HepG2 (cell line): ENCODE measurements around the gene DYNC1I2. TPM values are rescaled to one million over a fixed set of nuclear protein-coding genes. Genes with fewer than 3 reads are reported as not detected.

Experiments used
- EED ChIP-seq: sonication (generic); formaldehyde crosslinking; IDR thresholded peaks from 2 replicates; pipeline ENCODE4 v1.5.0; 2020; ENCODE audit warnings: mild to moderate bottlenecking, missing genetic modification reagents
- IRF2 ChIP-seq: IDR thresholded peaks from 2 replicates; pipeline ENCODE4 v1.6.1; 2018; ENCODE audit warnings: missing genetic modification reagents, missing compliant biosample characterization
- KLF15 ChIP-seq: sonication (generic); formaldehyde crosslinking; IDR thresholded peaks from 2 replicates; pipeline ENCODE4 v1.8.1; 2023; ENCODE audit warnings: borderline replicate concordance, mild to moderate bottlenecking, inconsistent platforms, missing genetic modification reagents, mixed read lengths
- MXD3 ChIP-seq: IDR thresholded peaks from 2 replicates; pipeline ENCODE4 v1.6.1; 2016; ENCODE audit warnings: mild to moderate bottlenecking, missing biosample characterization, missing genetic modification reagents
- MXI1 ChIP-seq: IDR thresholded peaks from 3 replicates; pipeline ENCODE4 v1.6.1; 2012; ENCODE audit warnings: low read depth, low read length, inconsistent platforms, borderline replicate concordance
- NR2C2 ChIP-seq: sonication (generic); formaldehyde crosslinking; IDR thresholded peaks from 2 replicates; pipeline ENCODE4 v1.4.0; 2020; ENCODE audit warnings: missing genetic modification reagents, mild to moderate bottlenecking, moderate library complexity, borderline replicate concordance
- PHF20 ChIP-seq: sonication (generic); formaldehyde crosslinking; IDR thresholded peaks from 2 replicates; pipeline ENCODE4 v1.5.0; 2020; ENCODE audit warnings: mild to moderate bottlenecking, missing genetic modification reagents
- POLR2G ChIP-seq: fragments of 200-400 bp; formaldehyde crosslinking; IDR thresholded peaks from 2 replicates; pipeline ENCODE4 v1.6.1; 2018; ENCODE audit warnings: mild to moderate bottlenecking, low read depth, low read length, moderate library complexity
- PRDM10 ChIP-seq: sonication (generic); formaldehyde crosslinking; IDR thresholded peaks from 2 replicates; pipeline ENCODE4 v1.4.0; 2020; ENCODE audit warnings: low read depth, missing genetic modification reagents
- RAD51 ChIP-seq: fragments of 450-650 bp; IDR thresholded peaks from 2 replicates; pipeline ENCODE4 v1.6.1; 2016; ENCODE audit warnings: borderline replicate concordance
- TMF1 ChIP-seq: sonication (generic); formaldehyde crosslinking; IDR thresholded peaks from 2 replicates; pipeline ENCODE4 v1.8.1; 2022; ENCODE audit warnings: low read depth, missing genetic modification reagents
- ZFP91 ChIP-seq: sonication (generic); formaldehyde crosslinking; IDR thresholded peaks from 2 replicates; pipeline ENCODE4 v1.9.0; 2022; ENCODE audit warnings: missing genetic modification reagents, mild to moderate bottlenecking, borderline replicate concordance
- ZIK1 ChIP-seq: sonication (generic); formaldehyde crosslinking; IDR thresholded peaks from 2 replicates; pipeline ENCODE4 v1.5.0; 2020; ENCODE audit warnings: mild to moderate bottlenecking, low read depth, missing genetic modification reagents, borderline replicate concordance
- ZNF256 ChIP-seq: sonication (generic); formaldehyde crosslinking; conservative IDR thresholded peaks from 2 replicates; pipeline ENCODE4 v1.4.0; 2020; ENCODE audit warnings: missing genetic modification reagents
- ZNF34 ChIP-seq: sonication (generic); formaldehyde crosslinking; IDR thresholded peaks from 2 replicates; pipeline ENCODE4 v1.4.0; 2020; ENCODE audit warnings: mild to moderate bottlenecking, missing genetic modification reagents, borderline replicate concordance
- ZNF383 ChIP-seq: sonication (generic); formaldehyde crosslinking; IDR thresholded peaks from 2 replicates; pipeline ENCODE4 v1.4.0; 2020; ENCODE audit warnings: missing genetic modification reagents, mild to moderate bottlenecking, borderline replicate concordance
- ZNF460 ChIP-seq: sonication (generic); formaldehyde crosslinking; IDR thresholded peaks from 2 replicates; pipeline ENCODE4 v1.5.1; 2020; ENCODE audit warnings: missing genetic modification reagents, mild to moderate bottlenecking, borderline replicate concordance
- ZNF512 ChIP-seq: sonication (generic); formaldehyde crosslinking; IDR thresholded peaks from 2 replicates; pipeline ENCODE4 v1.4.0; 2020; ENCODE audit warnings: mild to moderate bottlenecking, missing genetic modification reagents
- ZNF607 ChIP-seq: sonication (generic); formaldehyde crosslinking; IDR thresholded peaks from 2 replicates; pipeline ENCODE4 v1.5.1; 2020; ENCODE audit warnings: missing genetic modification reagents, mild to moderate bottlenecking, borderline replicate concordance
- ZNF644 ChIP-seq: IDR thresholded peaks from 2 replicates; pipeline ENCODE4 v1.6.1; 2016; ENCODE audit warnings: low read depth
- ZNF678 ChIP-seq: sonication (generic); formaldehyde crosslinking; IDR thresholded peaks from 2 replicates; pipeline ENCODE4 v1.4.0; 2020; ENCODE audit warnings: mild to moderate bottlenecking, missing genetic modification reagents
- ZNF792 ChIP-seq: IDR thresholded peaks from 2 replicates; pipeline ENCODE4 v1.6.1; 2016
- polyA plus RNA-seq, 8 experiments: library from polyadenylated mRNA; depleted of rRNA in 3 of 8; stranded (reverse) in 7 of 8; unstranded in 1 of 8; fragments of >200 nt; fragmentation: Illumina TruSeq in 4 of 8; extraction: Trizol in 4 of 8; gene quantifications; 2 replicates each; pipeline versions ENCODE4 v1.2.1 to v1.2.3, GENCODE V29; 2011 to 2016; ENCODE audit warnings: low read depth in 4 of 8, missing spikeins in 1 of 8, mixed read lengths in 1 of 8; ENCODE audit not compliant: insufficient read depth in 1 of 8
- total RNA-seq, 5 experiments: library from RNA; depleted of rRNA; stranded (reverse); fragments of >200 nt; fragmentation: Illumina TruSeq; extraction: Trizol; gene quantifications; 2 replicates each; pipeline ENCODE4 v1.2.3, GENCODE V29; 2016; ENCODE audit warnings: low read depth in 1 of 5

Gene DYNC1I2
- total and polyA plus RNA-seq, 2 of the 13 experiments (the other 11 are each of a cell fraction or from before 2014, with no cell fraction given): 84.0 to 99.8 TPM

- no peak for TF ChIP-seq ZNF512 (CRISPR knock-in tag)
- TF ChIP-seq RAD51: no peak
- peak; percentile 92 for TF ChIP-seq POLR2G
- peak; percentile 97; the same call in 1 of the 2 replicates for TF ChIP-seq ZNF678 (CRISPR knock-in tag)
- peak; percentile 95; the same call in 1 of the 2 replicates for TF ChIP-seq ZFP91 (CRISPR knock-in tag)
- peak; percentile 97 for TF ChIP-seq IRF2 (CRISPR knock-in tag)
- TF ChIP-seq ZNF607 (CRISPR knock-in tag): peak; percentile 85
- TF ChIP-seq NR2C2: peak; percentile 85
- 0 out of 2 replicates have a peak, but pooled peaks have one; percentile 65 for TF ChIP-seq ZNF383 (CRISPR knock-in tag)
- no peak for TF ChIP-seq KLF15
- 0 out of 2 replicates have a peak, but pooled peaks have one; percentile 7 for TF ChIP-seq ZNF644 (CRISPR knock-in tag)
- peak; percentile 69; the same call in 2 of the 3 replicates for TF ChIP-seq MXI1
- TF ChIP-seq PRDM10: peak; percentile 34
- peak; percentile 41; the same call in 1 of the 2 replicates for TF ChIP-seq TMF1 (CRISPR knock-in tag)
- TF ChIP-seq MXD3: peak; percentile 82
- 0 out of 2 replicates have a peak, but pooled peaks have one; percentile 89 for TF ChIP-seq ZNF34
- 0 out of 2 replicates have a peak, but pooled peaks have one; percentile 28 for TF ChIP-seq ZNF256 (CRISPR knock-in tag)
- TF ChIP-seq ZIK1 (CRISPR knock-in tag): peak; percentile 12; the same call in 1 of the 2 replicates
- TF ChIP-seq ZNF460 (CRISPR knock-in tag): no peak
- peak; percentile 98 for TF ChIP-seq EED (CRISPR knock-in tag)
- peak; percentile 5; the same call in 1 of the 2 replicates for TF ChIP-seq ZNF792 (CRISPR knock-in tag)
- TF ChIP-seq PHF20 (CRISPR knock-in tag): peak; percentile 80
Observed at GRCh38 chr2:171687287-171688128, at the start of gene DYNC1I2 (continued).
